Central memory CD8-positive, alpha-beta T cell (primary cell): Measurements from ENCODE around the gene GPHN.
"Not testable (repeated sequence)": the region's sequence is repeated elsewhere in the genome, so short reads cannot be mapped to it uniquely, and the experiment has no call there.

Experiments used
- ATAC-seq: fragments of 150-1000 bp; cut with Tn5 transposase; replicated peaks from 2 replicates; pipeline ENCODE4 v1.10.0; 2022; ENCODE audit warnings: mild to moderate bottlenecking, moderate FRiP score, moderate number of reproducible peaks; ENCODE audit not compliant: poor library complexity, severe bottlenecking; ENCODE audit errors: extremely low read depth
- DNase-seq, 2 donors: peaks; one replicate each; pipeline ENCODE4 v3.0.0; 2021; ENCODE audit warnings: low spot score in 2 of 2
- H3K27ac Mint-ChIP-seq: one replicate; pipeline ENCODE4 v1.8.0; 2022; ENCODE audit warnings: low read depth, mild to moderate bottlenecking, moderate library complexity, mixed read lengths
- H3K27me3 Mint-ChIP-seq: one replicate; pipeline ENCODE4 v1.8.0; 2022; ENCODE audit warnings: mixed read lengths
- H3K36me3 Mint-ChIP-seq: one replicate; pipeline ENCODE4 v1.8.0; 2022; ENCODE audit warnings: mild to moderate bottlenecking, moderate library complexity, mixed read lengths; ENCODE audit not compliant: insufficient read depth
- H3K4me1 Mint-ChIP-seq: one replicate; pipeline ENCODE4 v1.8.0; 2022; ENCODE audit warnings: mixed read lengths
- H3K4me3 Mint-ChIP-seq: one replicate; pipeline ENCODE4 v1.8.0; 2022; ENCODE audit warnings: mild to moderate bottlenecking, moderate library complexity, mixed read lengths
- H3K9me3 Mint-ChIP-seq: one replicate; pipeline ENCODE4 v1.8.0; 2022; ENCODE audit warnings: mixed read lengths

GPHN gene

GRCh38 chr14:66802962-66803361, 295.0 kb downstream of the GPHN start:
- DNase-seq (no peak), ATAC-seq (no peak)
- H3K9me3 Mint-ChIP-seq = peaks cover 26% of the 10 kb centered on the region
- H3K4me3 Mint-ChIP-seq = no peak overlapping the region
- no peaks in the 10 kb centered on the region for H3K27me3 Mint-ChIP-seq
- no peak overlapping the region for H3K27ac Mint-ChIP-seq
- H3K36me3 Mint-ChIP-seq = peaks cover 4% of the 10 kb centered on the region
- no peaks in the 10 kb centered on the region for H3K4me1 Mint-ChIP-seq

DNA sequence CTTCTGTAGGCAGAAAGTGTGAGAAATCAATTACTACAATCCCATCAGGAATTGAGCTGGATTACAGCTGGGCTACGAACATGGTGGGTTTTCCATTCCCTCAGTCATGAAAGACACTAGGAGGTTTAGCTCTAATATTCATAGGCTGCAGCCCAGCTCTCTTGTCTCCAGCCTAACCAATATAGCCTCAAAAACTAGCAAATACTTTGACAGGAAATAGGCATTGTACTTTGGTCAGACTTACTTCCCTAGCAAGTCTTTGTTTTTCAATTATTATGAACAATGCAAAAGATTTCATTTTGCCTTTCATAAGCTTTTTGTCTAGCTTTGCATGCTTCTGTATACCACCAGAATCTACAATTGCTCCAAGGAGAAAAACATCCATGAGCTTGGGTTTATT, 296.2 kb downstream of the GPHN start:
- ATAC-seq = no peak
- H3K4me1 Mint-ChIP-seq = no peaks in the 10 kb centered on the region
- DNase-seq = no peak
- H3K27me3 Mint-ChIP-seq = no peaks in the 10 kb centered on the region
- H3K36me3 Mint-ChIP-seq = peaks cover 6% of the 10 kb centered on the region
- H3K4me3 Mint-ChIP-seq = no peak overlapping the region
- no peak overlapping the region for H3K27ac Mint-ChIP-seq
- H3K9me3 Mint-ChIP-seq = peaks cover 26% of the 10 kb centered on the region

DNA sequence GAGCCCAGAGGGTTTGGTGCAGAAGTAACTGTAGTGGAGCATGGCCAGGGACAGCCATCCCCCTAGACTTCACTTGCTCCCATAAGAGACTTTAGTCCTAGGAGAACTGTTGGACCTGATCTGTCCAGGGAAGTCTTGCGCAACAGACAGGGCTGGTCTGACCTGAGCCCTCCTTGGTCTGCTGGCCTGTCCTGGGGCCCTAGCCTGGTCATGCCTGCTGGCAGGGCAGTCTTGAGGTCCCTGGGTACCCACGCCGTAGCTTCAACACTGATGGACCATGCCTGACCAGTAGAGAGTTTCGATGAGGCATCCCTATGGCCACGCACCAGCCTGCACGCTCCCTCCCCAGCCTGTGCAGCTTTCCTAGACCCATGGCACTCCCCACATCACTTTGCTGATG, 305.7 kb downstream of the GPHN start:
- Mint-ChIP-seq H3K9me3 (peaks cover 29% of the 10 kb centered on the region), H3K4me1 (no peaks in the 10 kb centered on the region), H3K4me3 (no peak overlapping the region), H3K36me3 (no peaks in the 10 kb centered on the region), H3K27ac (no peak overlapping the region), H3K27me3 (no peaks in the 10 kb centered on the region)
- DNase-seq (no peak), ATAC-seq (no peak)

DNA sequence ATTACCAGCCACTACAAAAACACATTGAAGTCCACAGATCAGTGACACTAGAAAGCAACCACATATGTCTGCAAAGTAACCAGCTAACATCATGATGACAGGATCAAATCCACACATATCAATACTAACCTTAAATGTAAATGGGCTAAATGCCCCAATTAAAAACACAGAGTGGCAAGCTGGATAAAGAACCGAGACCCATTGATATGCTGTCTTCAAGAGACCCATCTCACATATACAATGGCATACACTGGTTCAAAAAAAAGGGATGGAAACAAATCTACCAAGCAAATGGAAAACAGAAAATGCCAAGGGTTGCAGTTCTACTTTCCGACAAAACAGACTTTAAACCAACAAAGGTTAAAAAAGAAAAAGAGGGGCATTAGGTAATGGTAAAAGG, 307.7 kb downstream of the GPHN start:
- no peaks in the 10 kb centered on the region for H3K4me1 Mint-ChIP-seq
- no peak for DNase-seq
- H3K36me3 Mint-ChIP-seq = no peaks in the 10 kb centered on the region
- no peak overlapping the region for H3K4me3 Mint-ChIP-seq
- H3K9me3 Mint-ChIP-seq = peaks cover 29% of the 10 kb centered on the region
- ATAC-seq = no peak
- H3K27ac Mint-ChIP-seq = no peak overlapping the region
- H3K27me3 Mint-ChIP-seq = no peaks in the 10 kb centered on the region

DNA sequence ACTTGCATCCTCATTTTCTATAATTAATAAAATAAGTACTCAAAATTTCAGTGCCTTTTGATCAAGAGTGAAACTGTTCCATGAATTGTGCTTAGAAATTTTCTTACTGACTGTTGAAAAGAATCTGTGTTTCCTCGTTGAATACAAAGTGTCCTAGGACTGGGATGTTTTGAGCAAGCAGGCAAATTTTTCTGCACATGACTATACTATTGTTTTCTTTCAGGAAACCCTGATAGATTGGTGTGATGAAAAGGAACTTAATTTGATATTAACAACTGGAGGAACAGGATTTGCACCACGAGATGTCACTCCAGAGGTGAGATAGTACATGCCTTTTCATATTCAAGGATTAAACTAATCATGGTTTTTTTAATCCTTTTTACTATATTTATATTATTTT, 316.3 kb downstream of the GPHN start:
- ATAC-seq (no peak), DNase-seq (no peak)
- Mint-ChIP-seq H3K4me1 (no peaks in the 10 kb centered on the region), H3K9me3 (no peaks in the 10 kb centered on the region), H3K27me3 (no peaks in the 10 kb centered on the region), H3K27ac (no peak overlapping the region), H3K4me3 (no peak overlapping the region), H3K36me3 (no peaks in the 10 kb centered on the region)

DNA sequence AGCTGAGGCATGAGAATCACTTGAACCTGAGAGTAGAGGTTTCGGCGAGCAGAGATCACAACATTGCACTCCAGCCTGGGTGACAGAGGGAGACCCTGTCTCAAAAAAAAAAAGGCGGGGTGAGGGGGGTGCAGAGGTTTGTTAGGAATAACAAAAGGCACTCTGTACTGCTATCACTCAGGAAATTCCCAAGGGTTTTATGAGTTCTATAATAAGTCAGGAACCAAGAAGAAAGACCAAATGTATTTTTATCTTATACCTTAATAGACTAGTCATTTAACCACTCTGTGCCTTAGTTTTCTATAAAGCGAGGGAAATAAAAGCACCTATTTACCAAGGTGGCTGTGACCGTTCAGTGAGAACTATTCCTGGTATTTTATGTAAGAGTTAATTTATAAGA, 319.2 kb downstream of the GPHN start:
- Mint-ChIP-seq H3K36me3 (no peaks in the 10 kb centered on the region), H3K27ac (no peak overlapping the region), H3K4me3 (no peak overlapping the region), H3K27me3 (no peaks in the 10 kb centered on the region), H3K9me3 (no peaks in the 10 kb centered on the region), H3K4me1 (no peaks in the 10 kb centered on the region)
- ATAC-seq (no peak), DNase-seq (no peak)

- DNase-seq (no peak), ATAC-seq (no peak)
- Mint-ChIP-seq H3K27me3 (no peaks in the 10 kb centered on the region), H3K27ac (no peak overlapping the region), H3K36me3 (no peaks in the 10 kb centered on the region), H3K4me1 (no peaks in the 10 kb centered on the region), H3K4me3 (no peak overlapping the region), H3K9me3 (no peaks in the 10 kb centered on the region)
Observed at GRCh38 chr14:66831173-66831572, 323.2 kb downstream of the GPHN start.

GRCh38 chr14:66833816-66834215, 325.9 kb downstream of the GPHN start:
- Mint-ChIP-seq H3K4me1 (no peaks in the 10 kb centered on the region), H3K27ac (no peak overlapping the region), H3K9me3 (no peaks in the 10 kb centered on the region), H3K36me3 (no peaks in the 10 kb centered on the region), H3K27me3 (no peaks in the 10 kb centered on the region), H3K4me3 (no peak overlapping the region)
- no peak for ATAC-seq
- DNase-seq = no peak

DNA sequence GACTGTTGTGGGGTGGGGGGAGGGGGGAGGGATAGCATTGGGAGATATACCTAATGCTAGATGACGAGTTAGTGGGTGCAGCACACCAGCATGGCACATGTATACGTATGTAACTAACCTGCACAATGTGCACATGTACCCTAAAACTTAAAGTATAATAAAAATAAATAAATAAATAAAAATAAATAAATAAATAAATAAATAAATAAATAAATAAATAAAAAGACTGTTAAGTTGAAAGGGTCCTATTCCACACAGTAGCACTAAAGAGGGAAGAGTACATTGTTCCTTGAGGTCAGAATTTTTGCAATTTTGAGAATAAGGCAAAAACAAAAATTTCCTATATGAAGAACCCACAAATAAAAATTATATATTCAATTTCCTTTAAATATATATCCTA, 329.5 kb downstream of the GPHN start:
- H3K9me3 Mint-ChIP-seq, H3K4me3 Mint-ChIP-seq, H3K27ac Mint-ChIP-seq, H3K4me1 Mint-ChIP-seq, H3K36me3 Mint-ChIP-seq, H3K27me3 Mint-ChIP-seq, DNase-seq, ATAC-seq: not testable (repeated sequence)

DNA sequence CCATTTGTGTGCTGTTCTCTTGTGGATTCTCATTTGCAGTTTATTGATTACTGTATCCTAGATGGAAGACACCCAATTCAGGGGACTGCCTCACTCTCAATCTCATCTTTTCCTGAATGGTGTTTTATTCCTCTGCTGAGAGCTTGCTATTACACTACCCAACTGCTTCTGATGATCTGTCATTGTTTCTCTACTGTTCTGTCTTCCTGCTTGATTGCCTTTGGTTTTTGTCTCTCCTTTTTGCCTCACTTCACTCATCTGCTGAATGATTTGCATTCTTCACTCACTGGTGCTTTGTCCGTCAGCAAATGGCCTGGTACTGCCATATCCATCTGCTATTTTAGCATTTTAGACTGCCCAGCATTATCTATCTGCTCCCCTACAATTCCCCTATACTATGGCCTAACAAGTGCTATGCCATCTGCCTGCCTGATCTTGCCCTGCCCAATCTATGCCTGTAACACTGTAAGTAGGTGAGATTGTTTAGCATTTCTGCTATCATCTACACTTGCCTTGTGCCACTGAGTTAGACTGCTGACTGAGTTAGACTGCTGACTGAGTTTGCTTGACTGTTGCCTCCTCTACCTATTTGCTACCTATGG, 335.1 kb downstream of the GPHN start:
- H3K4me3 Mint-ChIP-seq = no peak overlapping the region
- no peak overlapping the region for H3K27ac Mint-ChIP-seq
- ATAC-seq (no peak), DNase-seq (no peak)
- H3K4me1 Mint-ChIP-seq = no peaks in the 10 kb centered on the region
- H3K27me3 Mint-ChIP-seq = no peaks in the 10 kb centered on the region
- H3K36me3 Mint-ChIP-seq = no peaks in the 10 kb centered on the region
- no peaks in the 10 kb centered on the region for H3K9me3 Mint-ChIP-seq

DNA sequence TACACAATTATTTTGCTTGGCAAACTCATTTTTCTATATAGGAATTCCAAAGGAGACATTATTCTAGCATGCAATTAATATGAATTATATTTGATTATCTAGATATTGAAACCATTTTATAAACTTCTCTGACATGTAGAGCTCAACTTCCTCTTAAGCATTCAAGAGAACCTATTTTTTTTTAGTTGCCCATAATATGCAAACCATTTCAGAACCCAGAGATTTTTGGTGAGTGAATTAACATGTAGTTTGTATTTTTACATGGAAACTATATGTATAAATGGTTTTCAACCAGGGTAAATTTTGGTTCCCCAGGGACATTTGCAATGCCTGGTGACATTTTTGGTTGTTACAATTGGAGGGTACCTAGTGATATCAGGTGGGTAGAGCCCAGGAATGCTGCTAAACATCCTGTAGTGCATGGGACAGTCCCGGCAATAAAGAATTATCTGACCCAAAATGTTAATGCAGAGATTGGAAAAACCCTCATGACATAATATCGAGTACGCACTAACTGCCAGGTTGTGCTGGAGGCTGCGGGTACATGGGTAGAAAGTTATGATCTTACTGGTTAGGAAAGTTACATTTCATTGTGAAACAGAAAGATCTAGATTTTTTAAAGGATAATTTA, 342.4 kb downstream of the GPHN start:
- no peaks in the 10 kb centered on the region for H3K9me3 Mint-ChIP-seq
- H3K27ac Mint-ChIP-seq = no peak overlapping the region
- no peaks in the 10 kb centered on the region for H3K36me3 Mint-ChIP-seq
- H3K4me1 Mint-ChIP-seq = no peaks in the 10 kb centered on the region
- no peak for ATAC-seq
- no peak overlapping the region for H3K4me3 Mint-ChIP-seq
- H3K27me3 Mint-ChIP-seq = no peaks in the 10 kb centered on the region
- no peak for DNase-seq

DNA sequence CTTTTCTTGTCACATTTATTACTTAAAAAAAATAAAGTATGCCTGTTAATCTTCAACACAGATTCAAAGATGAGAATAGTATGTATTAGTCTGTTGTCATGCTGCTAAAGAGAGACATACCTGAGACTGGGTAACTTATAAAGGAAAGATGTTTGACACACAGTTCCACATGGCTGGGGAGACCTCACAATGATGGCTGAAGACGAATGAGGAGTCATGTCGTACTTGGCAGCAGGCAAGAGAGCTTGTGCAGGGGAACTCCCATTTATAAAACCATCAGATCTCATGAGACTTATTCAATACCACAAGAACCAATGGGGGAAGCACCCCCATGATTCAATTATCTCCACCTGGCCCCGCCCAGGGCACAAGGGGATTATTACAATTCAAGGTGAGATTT, 345.4 kb downstream of the GPHN start:
- Mint-ChIP-seq H3K4me3 (no peak overlapping the region), H3K4me1 (no peaks in the 10 kb centered on the region), H3K9me3 (no peaks in the 10 kb centered on the region), H3K27me3 (no peaks in the 10 kb centered on the region), H3K27ac (no peak overlapping the region), H3K36me3 (peaks cover under 1% of the 10 kb centered on the region)
- ATAC-seq (no peak), DNase-seq (no peak)

- Mint-ChIP-seq H3K27ac (no peak overlapping the region), H3K9me3 (peaks cover 10% of the 10 kb centered on the region), H3K4me1 (no peaks in the 10 kb centered on the region), H3K27me3 (no peaks in the 10 kb centered on the region), H3K36me3 (peaks cover 2% of the 10 kb centered on the region), H3K4me3 (no peak overlapping the region)
- DNase-seq (no peak), ATAC-seq (no peak)
Observed at GRCh38 chr14:66857867-66858266, 349.9 kb downstream of the GPHN start.
